ENCODE measurements around the gene JMJD7. TPM values are rescaled to one million over a fixed set of nuclear protein-coding genes. Genes with fewer than 3 reads are reported as not detected.

JMJD7 gene
- total and polyA plus RNA-seq, 9 of the 15 experiments (the other 6 are each of a cell fraction or from before 2014, with no cell fraction given), result 1.2 to 13.9 (median 6.1) TPM

GRCh38 chr15:41821831-41822230 is 6.1 kb upstream of the JMJD7 start:
- H3K9ac ChIP-seq (ENCODE audit: insufficient read depth in 1 of 2, low read depth in 2 of 2, low read length in 2 of 2), result peak overlapping the region in 1 of 2 experiments; percentile 17; a peak in 1 of 4 replicates
- in situ Hi-C loops (cut with MboI), result loop anchor here (25.0 kb wide), 1 partner anchor 360 kb away; no protein-coding TSS in a partner anchor
- H3K4me3 ChIP-seq, result no peak overlapping the region
- no peaks in the 10 kb centered on the region for H3K79me2 ChIP-seq (ENCODE audit: control insufficient read depth, insufficient read depth, low read length)
- CTCF ChIA-PET (ENCODE audit: low intra/inter-chr PET ratio), result no interaction called here
- H3K36me3 ChIP-seq (ENCODE audit: control insufficient read depth, insufficient read depth, low read length), result peaks cover 10% of the 10 kb centered on the region; the same call in 1 of the 3 replicates
- ATAC-seq, result 0 out of 3 replicates have a peak, but pooled peaks have one; percentile 24
- FAIRE-seq, result no peak
- no peaks in the 10 kb centered on the region for H4K20me1 ChIP-seq (replicated peaks; ENCODE audit: control insufficient read depth, insufficient read depth, low read length)
- no peak overlapping the region for H2AFZ ChIP-seq (ENCODE audit: low read depth, low read length)
- no peaks in the 10 kb centered on the region for H3K9me3 ChIP-seq (replicated peaks; ENCODE audit: control insufficient read depth, insufficient read depth, low read depth, low read length)
- H3K27me3 ChIP-seq (ENCODE audit: control insufficient read depth in 2 of 2, insufficient read depth in 2 of 2, low read length in 2 of 2), result no peaks in the 10 kb centered on the region
- H3K4me2 ChIP-seq (ENCODE audit: insufficient read depth, low read length), result no peak overlapping the region
- H3K9me1 ChIP-seq (ENCODE audit: control insufficient read depth, insufficient read depth, low read length), result no peaks in the 10 kb centered on the region
- no peak overlapping the region for H3K27ac ChIP-seq (ENCODE audit: extremely low read depth, low read depth, low read length)
- 83% methylated on average over 2 of the region's 4 CpGs for WGBS (ENCODE audit: insufficient coverage, low coverage, missing lambda C conversion rate)
- intact Hi-C loops (cut with micrococcal nuclease), result no loop called here
- H3K4me1 ChIP-seq (replicated peaks in 1 of 2; ENCODE audit: control insufficient read depth in 2 of 2, insufficient read depth in 2 of 2, low read length in 2 of 2), result peaks cover 0 to 3% of the 10 kb centered on the region in 2 experiments; a peak in 1 of 5 replicates
- POLR2A ChIA-PET, result interaction anchor here (1.9 kb wide), 1 partner anchor 12 kb away, joined by 4 read pairs; no protein-coding TSS in a partner anchor
- peak in 1 of 4 experiments; percentile 33 for DNase-seq (ENCODE audit: extremely low read depth in 1 of 4, low spot score in 3 of 4)
- BruUV-seq (replicated peaks), result no TSS peak
- TF ChIP-seq HDAC2 (IDR thresholded peaks at IDR 0.05) (no peak), ZBTB12 (CRISPR knock-in tag; IDR thresholded peaks at IDR 0.05) (no peak), ERF (CRISPR knock-in tag; IDR thresholded peaks at IDR 0.05) (no peak), ZNF717 (CRISPR knock-in tag; IDR thresholded peaks at IDR 0.05) (no peak), NONO (IDR thresholded peaks at IDR 0.05; ENCODE audit: low read depth in 2 of 2, low read length in 1 of 2) (no peak), ZNF436 (CRISPR knock-in tag; IDR thresholded peaks at IDR 0.05) (no peak), USF1 (CRISPR knock-in tag; IDR thresholded peaks at IDR 0.05) (no peak), CBX3 (IDR thresholded peaks at IDR 0.05; ENCODE audit: borderline replicate concordance in 1 of 2, low read length in 2 of 2) (no peak), XRCC5 (IDR thresholded peaks at IDR 0.05; ENCODE audit: low read depth, low read length) (no peak), RBM34 (IDR thresholded peaks at IDR 0.05; ENCODE audit: borderline replicate concordance, insufficient read depth, low read length) (no peak)
